ENCODE data around the gene OR10A3.

The OR10A3 gene

DNA sequence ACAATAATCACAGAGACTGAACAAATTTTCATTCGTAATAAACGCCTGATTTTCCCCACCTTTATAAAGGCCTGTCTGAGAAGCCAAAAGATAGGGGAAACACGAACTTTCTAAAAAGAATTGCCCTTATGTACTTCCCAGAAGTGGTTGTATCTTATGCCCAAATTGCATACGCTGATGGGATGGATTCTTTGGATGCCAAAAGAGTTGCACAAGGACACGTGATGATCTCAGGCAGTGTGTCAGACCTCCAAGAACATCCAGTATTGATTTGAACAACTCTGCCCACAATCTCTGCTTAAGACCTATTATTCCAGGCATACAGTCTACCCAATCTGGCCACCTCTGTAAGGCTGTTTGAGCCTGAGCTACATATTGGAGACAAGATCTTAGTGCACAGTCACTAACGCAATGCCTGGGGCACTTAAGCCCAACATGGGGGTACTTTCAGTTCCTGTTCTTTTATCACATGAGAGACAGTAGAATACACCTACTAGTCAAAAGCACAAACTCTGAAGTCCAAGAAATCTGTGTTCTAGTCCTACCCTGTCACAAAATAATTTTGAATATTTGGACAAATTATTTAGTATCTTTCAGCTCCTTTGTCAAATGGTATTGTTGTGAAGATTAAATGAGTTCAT is 49.3 kb downstream of the OR10A3 start:
- DNase-seq (ENCODE audit: low read depth), result no peak

DNA sequence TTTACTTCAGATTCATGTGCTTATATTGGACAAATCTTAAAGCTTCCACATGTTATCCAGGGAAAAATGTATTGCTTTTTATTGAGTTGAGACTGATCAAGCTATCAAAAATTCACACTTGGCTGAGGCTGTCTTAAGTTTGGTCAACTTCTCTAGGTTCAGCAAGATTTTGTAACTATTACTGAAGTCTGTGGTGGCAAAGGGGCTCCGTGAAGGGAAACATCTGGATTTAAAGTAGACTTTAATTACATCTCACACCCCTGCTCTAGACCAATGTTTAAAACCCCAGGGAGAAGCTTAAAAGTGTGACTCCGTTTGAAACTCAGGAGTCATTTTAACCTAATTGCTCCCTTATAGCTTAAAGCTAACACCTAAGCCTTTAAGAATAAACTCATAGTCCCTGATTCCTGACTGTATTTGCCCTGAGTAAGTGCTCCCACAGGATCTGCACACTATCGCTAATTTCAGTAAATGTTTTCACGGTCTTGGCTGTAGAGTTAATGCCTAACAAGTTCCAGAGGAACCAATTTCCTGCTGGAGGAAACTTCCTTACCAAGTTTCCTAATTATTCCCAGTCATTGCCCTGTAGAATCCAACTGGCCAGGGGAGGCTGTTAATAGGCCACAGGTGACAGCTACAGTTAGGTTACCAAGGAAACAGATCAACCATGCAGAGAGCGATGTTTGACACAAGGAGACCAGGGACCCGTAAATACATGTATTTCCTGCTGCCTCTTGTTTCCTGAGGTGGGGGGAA is 50.9 kb downstream of the OR10A3 start:
- DNase-seq (ENCODE audit: low read depth), result no peak

DNA sequence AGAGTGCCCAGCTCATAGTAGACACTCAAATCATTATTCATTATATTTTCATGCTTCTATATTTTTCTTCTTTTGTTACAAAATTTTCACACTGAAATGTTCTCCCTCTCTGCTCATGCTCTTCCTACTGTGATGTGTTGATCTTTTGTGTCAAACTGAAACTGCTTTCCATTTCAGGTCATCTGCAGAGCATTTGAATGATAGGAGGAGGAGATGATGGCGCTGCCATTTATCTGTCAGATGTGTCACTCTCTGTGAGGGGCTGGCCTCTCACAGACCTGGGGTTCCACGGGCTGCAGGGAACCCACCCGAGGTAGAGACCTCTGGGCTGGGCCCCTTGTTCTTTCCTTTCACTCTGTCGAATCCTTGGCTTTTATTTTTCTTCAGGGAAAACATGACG is 51.5 kb downstream of the OR10A3 start:
- DNase-seq (ENCODE audit: low read depth), result no peak
